ENCODE measurements around the gene PTGFRN. TPM values are rescaled to one million over a fixed set of nuclear protein-coding genes. Genes with fewer than 3 reads are reported as not detected.

The PTGFRN gene
- total RNA-seq, 1 donor from 2014 or later = 112 TPM

GRCh38 chr1:116889380-116889779, 20.3 kb upstream of the PTGFRN start:
- no peak for DNase-seq

GRCh38 chr1:116891396-116892079, 18.2 kb upstream of the PTGFRN start:
- peak; percentile 62 for DNase-seq

DNA sequence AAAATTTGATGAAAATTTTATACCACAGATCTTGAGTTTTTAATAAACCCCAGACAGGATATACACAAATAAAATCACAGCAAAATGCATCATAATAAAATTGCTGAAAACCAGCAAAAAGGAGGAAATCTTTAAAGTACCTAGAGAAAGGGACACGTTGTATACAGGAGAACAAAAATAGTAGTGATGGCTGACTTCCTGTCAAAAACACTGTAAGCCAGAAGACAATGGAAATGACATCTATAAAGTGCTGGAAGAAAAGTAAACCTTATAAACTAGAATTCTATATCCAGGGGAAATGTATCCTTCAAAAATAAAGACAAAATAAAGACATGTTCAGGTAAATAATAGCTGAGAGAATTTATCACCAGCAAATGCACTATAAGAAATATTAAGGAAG, 14.6 kb upstream of the PTGFRN start:
- DNase-seq = no peak

- no peak for DNase-seq
These were observed 10.2 kb upstream of the PTGFRN start for GRCh38 chr1:116899529-116899928.

GRCh38 chr1:116900471-116901365, 9.0 kb upstream of the PTGFRN start:
- DNase-seq = no peak

- DNase-seq = no peak
These were observed 7.7 kb upstream of the PTGFRN start for GRCh38 chr1:116902027-116902426.

GRCh38 chr1:116902723-116903383, 6.9 kb upstream of the PTGFRN start:
- no peak for DNase-seq

GRCh38 chr1:116904791-116905320, 4.9 kb upstream of the PTGFRN start:
- no peak for DNase-seq

- DNase-seq = no peak
These were observed 2.9 kb upstream of the PTGFRN start for GRCh38 chr1:116906812-116907211.

GRCh38 chr1:116907351-116907750, 2.4 kb upstream of the PTGFRN start:
- no peak for DNase-seq

DNA sequence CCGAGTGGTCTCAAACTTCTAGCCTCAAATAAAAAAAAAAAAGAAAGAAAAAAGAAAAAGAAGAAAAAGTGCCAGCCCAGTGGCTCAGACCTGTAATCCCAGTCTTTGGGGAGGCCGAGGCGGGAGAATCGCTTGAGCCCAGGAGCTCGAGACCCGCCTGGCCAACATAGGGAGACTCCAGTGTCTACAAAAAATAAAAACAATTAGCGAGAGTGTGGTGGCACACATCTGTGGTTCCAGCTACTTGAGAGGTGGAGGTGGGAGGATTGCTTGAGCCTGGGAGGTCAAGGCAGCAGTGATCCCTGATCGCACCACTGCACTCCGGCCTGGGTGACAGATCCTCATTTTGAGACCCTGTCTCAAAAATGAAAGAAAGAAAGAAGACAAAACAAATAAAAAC, 1.4 kb upstream of the PTGFRN start:
- no peak for DNase-seq

DNA sequence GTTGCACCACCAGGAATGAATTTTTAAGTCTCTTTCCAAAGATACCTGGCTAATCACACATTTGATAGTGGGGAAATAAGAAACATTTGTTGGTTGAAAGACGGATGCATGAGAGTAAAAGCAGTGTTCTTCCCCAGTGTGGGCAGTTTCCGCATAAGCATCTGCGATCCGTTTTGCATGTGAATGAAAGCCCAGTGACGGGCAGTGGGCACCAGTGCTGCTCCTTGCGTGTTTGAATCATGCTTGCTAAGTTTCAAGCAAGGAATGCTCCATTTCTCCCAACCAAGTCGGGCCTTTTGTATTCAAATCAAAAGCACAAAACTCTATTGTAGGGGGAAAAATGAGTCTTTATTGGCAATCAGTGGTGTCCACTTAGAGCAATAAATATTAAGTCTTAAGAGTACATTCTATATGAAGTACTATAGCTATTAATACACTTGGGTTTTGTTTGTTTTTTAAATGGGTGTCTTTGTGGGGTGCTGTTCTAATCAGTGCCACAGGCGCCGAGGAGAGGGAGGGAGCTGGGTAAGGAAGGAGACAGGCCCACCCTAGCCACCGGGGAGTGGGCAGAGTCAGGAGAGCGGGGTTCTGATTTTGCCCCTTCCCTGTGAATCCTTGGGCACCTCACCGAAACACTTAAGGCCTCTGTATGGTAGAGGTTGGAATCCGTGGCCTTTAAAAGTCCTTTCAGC, 750 bp upstream of the PTGFRN start:
- DNase-seq = no peak

DNA sequence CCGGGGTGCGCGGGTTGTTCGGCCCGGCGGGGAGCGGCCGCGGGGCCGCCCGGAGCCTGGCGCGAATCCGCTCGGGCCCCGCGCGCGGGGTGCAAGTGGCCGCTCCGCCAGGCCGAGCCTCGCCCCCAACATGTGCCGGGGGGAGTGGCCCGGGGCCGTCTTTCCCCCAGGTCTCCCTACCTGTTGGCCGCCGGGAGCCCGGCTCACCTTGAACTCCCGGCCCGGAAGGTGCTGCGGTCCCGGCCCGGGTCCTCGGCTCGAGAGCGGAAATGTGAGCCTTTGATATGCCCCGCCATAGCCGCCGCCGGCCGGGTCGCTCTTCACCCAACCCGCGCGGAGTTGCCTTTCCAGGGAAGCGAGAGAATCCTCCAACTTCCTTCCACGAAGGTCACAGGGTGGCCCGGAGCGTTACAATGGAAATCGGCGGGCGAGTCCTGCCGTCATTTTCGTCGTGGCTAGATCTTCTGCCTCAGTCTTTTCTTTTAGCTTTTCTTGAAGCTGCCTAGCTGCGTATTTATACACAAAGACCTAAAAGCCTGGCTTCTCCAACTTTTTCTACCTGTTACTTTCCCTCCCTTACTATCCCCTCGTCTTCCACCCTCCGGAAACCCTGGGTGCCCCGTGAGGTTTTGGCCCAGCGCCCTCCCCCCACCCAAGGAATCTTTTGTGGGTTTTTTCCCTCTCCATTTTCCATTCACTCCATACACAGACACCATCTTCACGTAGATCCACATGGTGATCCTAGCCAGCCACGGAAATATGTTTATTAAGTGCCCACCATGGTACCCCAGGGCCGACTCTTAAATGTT, 867 bp downstream of the PTGFRN start:
- peak; percentile 74 for DNase-seq

DNA sequence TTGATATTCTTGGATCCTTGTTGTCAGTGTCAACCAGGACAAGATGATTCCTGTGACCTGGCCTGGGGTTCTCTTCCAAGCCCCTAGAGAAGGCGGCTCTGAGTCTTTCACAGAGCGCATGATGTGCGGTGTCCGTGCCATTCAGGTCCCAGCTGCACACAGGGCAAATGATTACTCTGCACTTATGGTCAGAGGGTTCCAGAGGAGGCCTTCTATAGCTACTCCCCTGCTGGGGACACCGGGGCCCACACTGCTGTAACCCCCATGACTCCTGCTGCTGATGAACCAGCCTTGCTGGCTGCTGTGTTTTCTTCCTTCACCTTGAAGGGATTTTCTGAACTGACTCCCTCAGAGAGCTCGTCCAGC, 1.5 kb downstream of the PTGFRN start:
- peak; percentile 41 for DNase-seq

DNA sequence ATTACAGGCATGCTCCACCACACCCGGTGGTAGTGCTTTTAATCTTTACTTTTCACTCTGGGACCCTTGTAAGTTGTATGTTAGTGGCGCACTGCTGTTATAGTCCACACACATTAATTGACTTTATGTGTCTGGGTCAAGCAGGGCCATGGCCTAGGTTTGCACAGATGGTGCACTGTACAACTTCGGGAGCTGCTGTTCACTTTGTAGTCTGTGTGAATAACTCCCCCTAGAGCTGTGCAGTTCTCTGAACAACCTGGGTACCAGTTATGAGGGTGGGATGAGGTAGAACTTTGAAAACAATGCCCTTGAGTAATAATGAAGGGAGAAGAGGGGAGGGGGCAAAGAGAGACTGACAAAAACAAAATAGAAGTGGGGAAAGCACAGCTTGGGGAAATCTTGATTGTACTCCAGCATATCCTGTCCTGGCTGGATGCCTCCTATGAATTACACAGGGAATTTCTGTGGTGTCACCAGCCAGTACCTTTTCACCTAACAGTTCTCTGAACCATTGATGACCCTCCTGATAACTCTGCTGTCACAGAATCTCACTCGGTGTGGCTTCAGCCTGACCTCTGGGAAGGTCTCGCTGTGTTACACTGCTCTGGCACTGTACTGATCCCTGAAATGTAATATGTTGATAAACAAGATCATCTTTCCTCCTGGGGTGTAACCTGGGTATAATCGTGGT, 2.2 kb downstream of the PTGFRN start:
- DNase-seq = no peak

GRCh38 chr1:116912846-116913245, 3.1 kb downstream of the PTGFRN start:
- no peak for DNase-seq

GRCh38 chr1:116913941-116914340, 4.2 kb downstream of the PTGFRN start:
- no peak for DNase-seq

DNA sequence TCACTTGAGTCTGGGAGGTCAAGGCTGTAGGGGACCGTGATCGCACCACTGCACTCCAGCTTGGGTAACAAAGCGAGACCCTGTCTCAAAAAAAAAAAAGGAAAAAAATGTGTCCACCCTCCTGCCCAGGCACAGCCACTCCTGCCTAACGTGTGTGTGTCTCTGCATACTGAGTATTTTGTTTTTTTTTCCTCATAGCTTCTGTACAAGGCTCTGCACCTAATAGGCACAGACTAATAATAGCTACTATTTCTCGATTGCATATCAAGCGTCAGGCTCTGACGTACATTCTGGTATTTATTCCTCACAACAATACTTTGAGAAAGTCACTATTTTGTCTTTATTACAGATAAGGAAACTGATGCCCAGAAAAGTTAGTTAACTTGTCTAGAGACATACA, 5.0 kb downstream of the PTGFRN start:
- DNase-seq = no peak

- DNase-seq = no peak
These were observed 5.5 kb downstream of the PTGFRN start for GRCh38 chr1:116915086-116915661.

DNA sequence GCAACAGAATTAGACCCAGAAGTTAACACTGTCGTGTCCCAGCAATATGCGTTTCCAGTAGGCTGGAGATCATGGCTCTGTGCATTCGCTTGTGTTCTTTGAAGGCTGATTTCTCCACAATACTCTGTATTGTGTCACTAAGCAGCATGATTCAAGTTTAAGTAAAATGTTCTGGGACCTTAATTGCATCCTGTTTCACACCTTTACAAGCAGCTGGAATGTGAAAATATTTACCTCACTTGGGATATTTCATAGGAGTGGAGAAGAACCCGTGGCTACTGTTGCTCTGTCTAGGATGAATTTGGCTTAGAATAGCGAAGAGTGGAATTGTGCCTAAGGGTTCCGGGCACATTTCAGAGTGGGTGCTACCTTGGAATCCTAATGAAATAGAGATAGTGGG, 6.3 kb downstream of the PTGFRN start:
- DNase-seq = no peak

Measured in tongue (tissue), 2 donors.